ENCODE data around the gene FGF11.

Gene FGF11

GRCh38 chr17:7483255-7484066 lies 44.1 kb downstream of the FGF11 start:
- DNase-seq (ENCODE audit: low read depth) = peak; percentile 81
- peak overlapping the region; percentile 80 for H3K4me3 ChIP-seq (ENCODE audit: low read depth, low read length)
- no peak for TF ChIP-seq CTCF (IDR thresholded peaks at IDR 0.05; ENCODE audit: low read depth, low read length, missing control alignments)

GRCh38 chr17:7484067-7484918 lies 45.0 kb downstream of the FGF11 start, which contains the start of gene POLR2A:
POLR2A (plus strand) TSS chr17:7484366.
- TF ChIP-seq CTCF (IDR thresholded peaks at IDR 0.05; ENCODE audit: low read depth, low read length, missing control alignments) = no peak
- H3K4me3 ChIP-seq (ENCODE audit: low read depth, low read length) = peak within 1 kb of the TSS; percentile 80
- DNase-seq (ENCODE audit: low read depth) = peak; percentile 93

- no peak for DNase-seq (ENCODE audit: low read depth)
Measured at GRCh38 chr17:7484919-7485377, 45.6 kb downstream of the FGF11 start.

GRCh38 chr17:7486181-7486580 lies 46.9 kb downstream of the FGF11 start:
- H3K4me3 ChIP-seq (ENCODE audit: low read depth, low read length) = peak overlapping the region; percentile 76
- no peak for DNase-seq (ENCODE audit: low read depth)
- TF ChIP-seq CTCF (IDR thresholded peaks at IDR 0.05; ENCODE audit: low read depth, low read length, missing control alignments) = no peak

More at GRCh38 chr17:7484919-7485377, 45.6 kb downstream of the FGF11 start:
- H3K4me3 ChIP-seq (ENCODE audit: low read depth, low read length) = peak overlapping the region; percentile 76
- no peak for TF ChIP-seq CTCF (IDR thresholded peaks at IDR 0.05; ENCODE audit: low read depth, low read length, missing control alignments)

GRCh38 chr17:7490144-7490543 lies 50.8 kb downstream of the FGF11 start:
- no peak overlapping the region for H3K4me3 ChIP-seq (ENCODE audit: low read depth, low read length)
- no peak for DNase-seq (ENCODE audit: low read depth)
- TF ChIP-seq CTCF (IDR thresholded peaks at IDR 0.05; ENCODE audit: low read depth, low read length, missing control alignments) = no peak

GRCh38 chr17:7491583-7491982 lies 52.3 kb downstream of the FGF11 start:
- no peak overlapping the region for H3K4me3 ChIP-seq (ENCODE audit: low read depth, low read length)
- no peak for DNase-seq (ENCODE audit: low read depth)
- TF ChIP-seq CTCF (IDR thresholded peaks at IDR 0.05; ENCODE audit: low read depth, low read length, missing control alignments) = no peak
